ENCODE measurements around the gene ABCD3. TPM values are rescaled to one million over a fixed set of nuclear protein-coding genes. Genes with fewer than 3 reads are reported as not detected.
"Not testable (repeated sequence)": the region's sequence is repeated elsewhere in the genome, so short reads cannot be mapped to it uniquely, and the experiment has no call there.

ABCD3 gene
- 28.3 TPM for polyA plus RNA-seq (2013, experiment 1 of 2; ENCODE audit: insufficient read length)
- polyA plus RNA-seq (2013, experiment 2 of 2; ENCODE audit: insufficient read length) = 30.9 TPM

- peak; percentile 98 for DNase-seq
Observed at GRCh38 chr1:94417978-94418663, at the start of gene ABCD3. Gene ABCD3 (plus strand): TSS chr1:94418389. CDS start chr1:94418479, 90 bp downstream.

GRCh38 chr1:94372771-94373170 lies 45.4 kb upstream of the ABCD3 start:
- DNase-seq = not testable (repeated sequence)

GRCh38 chr1:94373311-94373710 lies 44.9 kb upstream of the ABCD3 start:
- not testable (repeated sequence) for DNase-seq

GRCh38 chr1:94375666-94376065 lies 42.5 kb upstream of the ABCD3 start:
- DNase-seq = not testable (repeated sequence)

GRCh38 chr1:94378493-94378892 lies 39.7 kb upstream of the ABCD3 start:
- not testable (repeated sequence) for DNase-seq

GRCh38 chr1:94379615-94380014 lies 38.6 kb upstream of the ABCD3 start:
- DNase-seq = no peak

GRCh38 chr1:94382201-94382600 lies 36.0 kb upstream of the ABCD3 start:
- DNase-seq = no peak

- peak; percentile 29 for DNase-seq
Observed at GRCh38 chr1:94383966-94384408, 34.2 kb upstream of the ABCD3 start.

GRCh38 chr1:94384485-94385265 lies 33.5 kb upstream of the ABCD3 start:
- DNase-seq = no peak

GRCh38 chr1:94385308-94385929 lies 32.8 kb upstream of the ABCD3 start:
- no peak for DNase-seq

- DNase-seq = no peak
Observed at GRCh38 chr1:94389298-94389697, 28.9 kb upstream of the ABCD3 start.

GRCh38 chr1:94394247-94394646 lies 23.9 kb upstream of the ABCD3 start:
- DNase-seq = no peak

- DNase-seq = no peak
Observed at GRCh38 chr1:94395231-94395630, 23.0 kb upstream of the ABCD3 start.

- DNase-seq = no peak
Observed at GRCh38 chr1:94395748-94396309, 22.4 kb upstream of the ABCD3 start.

GRCh38 chr1:94396356-94397010 lies 21.7 kb upstream of the ABCD3 start:
- peak; percentile 15 for DNase-seq

GRCh38 chr1:94398356-94398755 lies 19.8 kb upstream of the ABCD3 start:
- peak; percentile 73 for DNase-seq

GRCh38 chr1:94399453-94399852 lies 18.7 kb upstream of the ABCD3 start:
- no peak for DNase-seq

- DNase-seq = peak; percentile 27
Observed at GRCh38 chr1:94401206-94401605, 17.0 kb upstream of the ABCD3 start.

- DNase-seq = no peak
Observed at GRCh38 chr1:94406446-94406845, 11.7 kb upstream of the ABCD3 start.

GRCh38 chr1:94408104-94408830 lies 9.9 kb upstream of the ABCD3 start:
- peak; percentile 19 for DNase-seq

GRCh38 chr1:94411237-94411636 lies 7.0 kb upstream of the ABCD3 start:
- DNase-seq = peak; percentile 6

- DNase-seq = no peak
Observed at GRCh38 chr1:94413311-94413710, 4.9 kb upstream of the ABCD3 start.

Data from fibroblast of skin of scalp (primary cell).